C4-2B (cell line): Measurements from ENCODE around the gene KRT40.

Source experiments
- CTCF ChIP-seq: fragments of 450-650 bp; conservative IDR thresholded peaks from 2 replicates; pipeline ENCODE4 v1.5.1; 2017; ENCODE audit warnings: mild to moderate bottlenecking
- ZFX ChIP-seq: fragments of 450-650 bp; IDR thresholded peaks from 2 replicates; pipeline ENCODE4 v1.6.1; 2017

- TF ChIP-seq CTCF (no peak), ZFX (no peak)
Measured at GRCh38 chr17:40984226-40984625, at the start of gene KRT40.
